ENCODE measurements around the gene PSMD4.
"Not testable (repeated sequence)": the region's sequence is repeated elsewhere in the genome, so short reads cannot be mapped to it uniquely, and the experiment has no call there.

The PSMD4 gene

DNA sequence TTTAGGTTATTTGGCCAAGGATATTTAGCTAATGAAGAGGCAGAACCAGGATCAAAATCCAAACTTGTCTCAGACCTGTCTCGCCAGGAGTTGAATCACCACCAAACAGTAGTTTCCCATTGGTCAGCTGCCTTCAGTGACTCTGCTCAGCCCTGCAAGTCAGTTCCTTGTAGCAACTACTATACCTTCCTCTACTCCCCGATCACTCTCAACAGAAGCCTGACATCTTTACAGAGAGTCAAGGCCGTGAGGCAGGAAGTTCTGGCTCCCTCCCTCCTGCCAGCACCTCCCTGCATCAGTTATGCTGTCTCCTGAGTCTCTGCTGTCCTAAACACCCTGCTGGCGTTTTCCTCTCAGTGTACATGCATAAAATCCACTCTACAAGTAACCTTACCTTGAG lies 13.2 kb downstream of the PSMD4 start:
- no peak for DNase-seq

- no peak for DNase-seq
Measured at GRCh38 chr1:151273924-151274466, 19.5 kb downstream of the PSMD4 start.

DNA sequence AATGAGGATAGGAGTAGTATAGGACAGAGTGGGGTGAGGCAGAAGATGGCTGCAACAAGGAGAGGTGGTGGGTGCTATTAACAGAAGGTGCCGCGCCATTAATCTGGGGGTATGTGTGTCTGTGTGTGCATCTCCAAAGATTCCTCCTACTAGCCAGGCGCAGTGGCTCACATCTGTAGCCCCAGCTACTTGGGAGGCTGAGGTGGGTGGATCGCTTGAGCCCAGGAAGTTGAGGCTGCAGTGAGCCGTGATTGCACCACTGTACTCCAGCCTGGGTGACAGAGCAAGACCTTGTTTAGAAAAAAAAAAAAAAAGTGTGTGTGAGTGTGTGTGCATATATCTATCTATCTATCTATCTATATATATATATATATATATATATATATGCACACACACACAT lies 20.8 kb downstream of the PSMD4 start:
- DNase-seq = not testable (repeated sequence)

- DNase-seq = no peak
Measured at GRCh38 chr1:151277249-151277648, 22.7 kb downstream of the PSMD4 start.

DNA sequence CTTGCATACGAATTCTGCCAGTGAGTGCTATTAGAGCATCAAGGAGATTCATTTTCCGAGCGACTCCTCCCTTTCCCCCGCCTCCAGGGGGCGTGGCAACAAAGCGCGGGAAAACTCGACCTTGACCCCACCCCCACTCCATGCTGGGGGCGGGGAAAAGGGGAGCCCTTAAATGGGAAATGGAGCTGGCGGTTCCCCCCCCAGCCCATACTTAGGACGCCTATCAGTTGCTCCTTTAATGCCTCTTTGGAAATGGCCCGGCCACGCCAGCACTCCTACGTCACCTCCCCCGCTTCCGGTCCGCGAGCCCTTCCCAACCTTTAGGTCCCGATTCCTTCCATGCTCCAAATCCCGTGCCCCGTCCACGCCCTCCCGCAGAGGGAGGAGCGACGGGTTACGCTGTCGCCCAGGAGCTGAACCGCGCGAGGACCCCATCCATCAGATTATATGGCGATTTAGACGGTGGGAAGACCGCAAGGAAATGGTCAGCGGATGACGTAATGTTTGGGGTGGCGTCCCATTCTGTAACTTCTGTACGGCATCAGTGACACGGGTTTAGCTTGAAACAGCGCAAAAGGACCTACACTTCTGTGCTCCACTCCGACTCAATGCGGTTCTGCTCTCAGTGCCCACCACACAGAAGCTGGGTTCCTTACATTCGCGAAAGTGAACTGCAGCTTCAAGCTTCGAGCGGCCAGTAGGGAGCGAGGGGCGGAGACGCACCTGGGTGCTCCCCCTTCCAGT lies 26.9 kb downstream of the PSMD4 start:
- peak; percentile 74 to 98 (median 91) for DNase-seq

DNA sequence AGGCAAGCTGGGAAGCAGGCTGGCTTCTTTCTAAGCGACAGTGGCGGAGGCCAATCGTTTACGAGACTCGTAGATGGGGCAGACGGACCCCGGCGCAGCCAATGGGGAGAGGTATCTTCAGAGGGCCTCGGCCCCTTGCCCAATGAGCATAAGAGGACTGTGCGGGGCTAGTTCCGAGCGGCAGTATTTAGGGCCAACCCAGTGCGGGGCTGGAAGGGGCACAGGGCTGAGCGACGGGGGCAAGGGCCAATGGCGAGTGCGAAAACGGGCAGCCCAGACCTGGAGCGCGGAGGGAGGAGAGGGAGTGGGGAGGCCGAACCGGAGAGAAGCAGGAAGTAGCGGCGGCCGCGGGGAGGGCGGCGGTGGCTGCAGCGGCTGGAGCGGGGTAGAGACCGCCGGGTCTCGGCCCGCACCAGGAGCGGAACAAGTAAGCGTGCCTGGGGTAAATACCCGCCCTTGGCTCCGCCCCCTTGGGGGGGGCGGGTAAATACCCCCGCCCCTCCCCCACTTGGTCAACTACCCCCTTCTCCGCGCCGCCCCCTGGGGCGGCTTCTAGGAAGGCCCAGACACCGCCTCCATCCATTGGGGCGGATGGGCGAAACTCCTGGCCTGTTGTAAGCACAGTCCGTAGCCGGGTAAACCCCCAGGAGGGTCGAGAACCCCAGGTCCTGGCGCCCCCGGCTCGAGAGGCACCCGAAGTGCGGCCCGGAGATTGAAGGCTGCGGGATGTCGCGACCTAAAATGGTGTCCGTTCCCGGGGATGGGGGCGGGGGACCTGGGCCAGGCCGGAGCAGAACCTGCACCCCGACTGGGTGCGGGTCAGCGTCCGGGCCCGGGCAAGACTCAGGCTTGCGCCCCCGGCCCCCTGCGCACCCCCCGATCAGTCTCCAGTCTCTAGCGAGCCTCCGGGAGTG lies 27.7 kb downstream of the PSMD4 start, which contains the start of gene ZNF687:
TSS of gene ZNF687 (plus strand) at position 331 of the 914 bp plus-strand sequence. CDS start 3,993 bp downstream, outside the sequence.
- DNase-seq = peak; percentile 92 to 100 (median 100)

DNA sequence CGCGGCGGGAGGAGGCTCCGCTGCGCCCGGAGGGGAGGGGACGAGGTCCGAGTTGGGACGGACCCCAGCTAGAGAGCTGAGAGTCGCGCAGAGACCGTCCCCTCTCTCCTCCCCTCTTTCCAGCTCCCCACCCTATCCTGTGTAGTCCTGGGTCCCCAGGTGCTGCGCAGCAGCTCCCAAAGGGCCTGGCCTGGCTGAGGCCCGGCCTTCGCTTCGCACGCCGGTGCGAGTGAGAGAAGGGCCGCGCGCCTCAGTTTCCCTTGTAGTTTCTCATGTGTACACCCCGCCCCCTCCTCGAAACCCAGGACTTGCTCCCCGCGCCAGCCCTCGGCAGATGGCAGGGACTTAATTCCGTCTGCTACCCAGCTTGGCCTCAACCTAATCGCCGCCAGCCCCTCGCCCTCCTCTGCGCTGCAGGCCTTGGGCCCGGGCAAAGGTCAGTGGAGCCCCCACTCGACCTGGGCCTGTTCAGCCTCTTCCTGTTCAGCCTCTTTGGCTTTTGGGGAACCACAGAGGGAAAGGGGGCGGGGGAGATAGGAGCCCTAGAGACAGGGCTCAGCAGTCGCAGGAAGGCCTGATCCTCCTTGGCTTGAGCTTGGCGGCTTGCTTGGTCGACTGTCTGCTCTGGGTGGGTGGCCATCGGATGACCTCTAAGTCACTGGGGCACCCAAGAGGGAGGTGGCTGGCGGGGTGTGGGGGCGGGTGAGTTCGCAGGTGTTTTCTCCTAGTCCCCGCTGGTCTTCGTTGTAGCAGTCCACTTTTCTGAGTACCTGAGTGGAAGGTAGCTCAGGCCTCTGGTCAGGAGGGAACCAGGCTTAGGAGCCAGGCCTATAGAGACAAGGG lies 28.6 kb downstream of the PSMD4 start:
- DNase-seq = peak in 16 of 51 donors; percentile 13 to 55 (median 34)

DNA sequence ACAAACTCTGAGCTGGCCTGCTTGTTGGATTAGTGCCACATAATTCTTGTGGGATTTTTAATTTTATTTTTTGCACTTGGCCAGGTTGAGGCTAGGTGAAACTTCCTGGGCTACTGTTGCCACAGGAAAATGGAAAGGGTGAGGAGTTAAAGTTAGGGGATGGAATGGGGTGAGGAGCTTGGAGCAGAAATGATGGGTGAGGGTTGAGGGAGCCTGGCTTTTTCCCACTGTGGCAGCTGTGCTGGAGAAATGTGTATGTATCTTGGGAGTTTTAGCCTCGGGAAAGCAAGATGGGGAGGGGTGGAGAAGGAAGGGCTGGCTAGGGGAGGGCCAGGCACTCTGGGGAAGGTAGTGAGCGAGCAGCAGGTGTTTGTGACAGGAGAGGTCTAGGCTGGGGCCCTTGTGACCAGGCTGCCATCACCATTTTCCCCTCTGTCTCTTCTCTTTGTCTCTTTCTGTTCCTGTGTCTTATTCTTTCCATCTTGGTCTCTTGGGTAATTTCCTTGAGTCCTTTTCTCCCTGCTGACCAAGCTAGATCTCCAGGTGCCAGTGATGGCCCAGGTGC lies 29.6 kb downstream of the PSMD4 start:
- DNase-seq = no peak

DNA sequence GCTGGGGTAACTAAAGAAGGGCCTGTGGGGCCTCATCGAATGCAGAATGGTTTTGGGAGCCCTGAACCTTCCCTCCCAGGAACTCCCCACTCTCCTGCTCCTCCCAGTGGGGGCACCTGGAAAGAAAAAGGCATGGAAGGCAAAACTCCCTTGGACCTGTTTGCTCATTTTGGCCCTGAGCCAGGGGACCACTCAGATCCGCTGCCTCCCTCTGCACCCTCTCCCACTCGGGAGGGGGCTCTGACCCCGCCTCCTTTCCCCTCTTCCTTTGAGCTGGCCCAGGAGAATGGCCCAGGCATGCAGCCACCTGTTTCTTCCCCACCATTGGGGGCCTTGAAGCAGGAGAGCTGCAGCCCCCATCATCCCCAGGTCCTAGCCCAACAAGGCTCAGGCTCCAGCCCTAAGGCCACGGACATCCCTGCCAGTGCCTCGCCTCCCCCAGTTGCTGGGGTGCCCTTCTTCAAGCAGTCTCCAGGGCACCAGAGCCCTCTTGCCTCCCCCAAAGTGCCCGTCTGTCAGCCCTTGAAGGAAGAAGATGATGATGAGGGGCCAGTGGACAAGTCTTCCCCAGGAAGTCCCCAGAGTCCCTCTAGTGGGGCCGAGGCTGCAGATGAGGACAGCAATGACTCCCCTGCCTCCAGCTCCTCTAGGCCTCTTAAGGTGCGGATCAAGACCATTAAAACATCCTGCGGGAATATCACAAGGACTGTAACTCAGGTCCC lies 32.2 kb downstream of the PSMD4 start:
- no peak for DNase-seq

DNA sequence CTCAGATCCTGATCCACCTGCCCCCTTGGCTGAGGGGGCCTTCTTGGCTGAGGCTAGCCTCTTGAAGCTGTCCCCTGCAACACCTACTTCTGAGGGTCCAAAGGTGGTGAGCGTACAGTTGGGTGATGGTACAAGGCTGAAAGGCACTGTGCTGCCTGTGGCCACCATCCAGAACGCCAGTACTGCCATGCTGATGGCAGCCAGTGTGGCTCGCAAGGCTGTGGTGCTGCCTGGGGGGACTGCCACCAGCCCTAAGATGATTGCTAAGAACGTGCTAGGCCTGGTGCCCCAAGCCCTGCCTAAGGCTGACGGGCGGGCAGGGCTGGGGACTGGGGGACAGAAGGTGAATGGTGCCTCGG lies 32.8 kb downstream of the PSMD4 start:
- DNase-seq = no peak

- DNase-seq = no peak
Measured at GRCh38 chr1:151287767-151288500, 33.4 kb downstream of the PSMD4 start.

DNA sequence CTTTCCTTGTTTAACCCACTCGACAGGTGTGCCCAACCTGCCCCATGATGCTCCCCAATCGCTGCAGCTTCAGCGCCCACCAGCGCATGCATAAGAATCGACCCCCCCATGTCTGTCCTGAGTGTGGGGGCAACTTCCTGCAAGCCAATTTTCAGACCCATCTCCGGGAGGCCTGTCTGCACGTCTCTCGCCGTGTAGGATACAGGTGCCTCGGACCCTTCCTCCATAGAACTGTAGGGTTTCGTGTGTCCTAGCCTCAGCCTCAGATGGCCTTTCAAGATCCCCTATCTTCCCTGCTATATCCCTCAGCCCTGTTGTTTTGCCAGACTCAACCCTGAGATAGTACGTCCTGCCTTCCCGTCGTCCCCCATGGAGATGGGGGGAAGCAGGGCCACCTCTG lies 34.0 kb downstream of the PSMD4 start:
- no peak for DNase-seq

DNA sequence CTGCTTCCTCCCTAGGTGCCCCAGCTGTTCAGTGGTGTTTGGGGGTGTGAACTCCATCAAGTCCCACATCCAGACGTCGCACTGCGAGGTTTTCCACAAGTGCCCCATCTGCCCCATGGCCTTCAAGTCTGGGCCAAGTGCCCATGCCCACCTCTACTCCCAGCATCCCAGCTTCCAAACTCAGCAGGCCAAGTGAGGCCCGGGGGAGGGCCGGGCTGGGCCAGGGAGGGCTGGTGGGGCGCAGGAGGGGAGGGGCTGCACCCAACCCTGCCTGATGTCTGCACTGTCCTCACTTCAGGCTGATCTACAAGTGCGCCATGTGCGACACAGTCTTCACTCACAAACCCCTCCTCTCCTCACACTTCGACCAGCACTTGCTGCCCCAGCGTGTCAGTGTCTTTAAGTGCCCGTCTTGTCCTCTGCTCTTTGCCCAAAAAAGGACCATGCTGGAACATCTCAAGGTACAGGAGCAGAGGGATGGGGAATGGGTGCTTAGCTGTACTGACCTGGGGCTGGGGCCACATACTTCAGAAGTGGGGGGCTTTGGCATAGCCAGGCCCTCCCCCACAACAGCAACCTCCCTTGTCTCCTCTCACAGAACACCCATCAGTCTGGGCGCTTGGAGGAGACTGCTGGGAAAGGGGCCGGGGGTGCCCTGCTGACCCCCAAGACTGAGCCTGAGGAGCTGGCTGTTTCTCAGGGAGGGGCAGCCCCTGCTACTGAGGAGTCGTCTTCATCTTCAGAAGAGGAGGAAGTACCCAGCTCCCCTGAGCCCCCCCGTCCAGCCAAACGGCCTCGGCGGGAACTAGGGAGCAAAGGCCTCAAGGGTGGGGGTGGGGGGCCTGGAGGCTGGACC lies 34.8 kb downstream of the PSMD4 start:
- no peak for DNase-seq

DNA sequence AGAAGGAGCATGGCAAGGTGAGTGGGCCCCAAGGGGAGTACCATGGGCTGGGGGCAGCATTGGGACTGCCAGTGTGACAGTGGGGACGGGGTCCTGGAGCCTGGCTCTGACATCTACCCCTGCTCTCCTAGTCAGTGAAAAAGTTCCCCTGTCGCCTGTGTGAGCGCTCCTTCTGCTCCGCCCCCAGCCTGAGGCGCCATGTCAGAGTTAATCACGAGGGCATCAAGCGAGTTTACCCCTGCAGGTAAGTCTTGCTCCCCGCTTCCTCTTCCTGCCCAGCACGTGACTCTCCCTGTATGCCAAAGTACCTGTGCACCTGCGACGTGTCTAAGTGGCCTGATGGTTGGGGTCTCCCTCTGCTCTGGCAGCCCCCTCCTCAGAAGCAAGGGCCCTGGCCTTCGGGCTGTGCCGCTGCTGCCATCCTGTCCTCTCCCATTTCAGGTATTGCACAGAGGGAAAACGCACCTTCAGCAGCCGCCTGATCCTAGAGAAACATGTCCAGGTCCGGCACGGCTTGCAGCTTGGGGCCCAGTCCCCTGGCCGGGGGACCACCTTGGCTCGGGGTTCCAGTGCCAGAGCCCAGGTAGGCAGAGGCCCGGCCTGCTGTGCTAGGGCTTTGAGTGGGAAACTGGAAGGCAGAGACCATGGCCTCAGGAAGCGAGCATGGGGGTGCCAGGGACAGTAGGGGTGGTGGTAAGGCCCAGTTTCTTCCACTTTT lies 35.6 kb downstream of the PSMD4 start:
- DNase-seq = no peak

DNA sequence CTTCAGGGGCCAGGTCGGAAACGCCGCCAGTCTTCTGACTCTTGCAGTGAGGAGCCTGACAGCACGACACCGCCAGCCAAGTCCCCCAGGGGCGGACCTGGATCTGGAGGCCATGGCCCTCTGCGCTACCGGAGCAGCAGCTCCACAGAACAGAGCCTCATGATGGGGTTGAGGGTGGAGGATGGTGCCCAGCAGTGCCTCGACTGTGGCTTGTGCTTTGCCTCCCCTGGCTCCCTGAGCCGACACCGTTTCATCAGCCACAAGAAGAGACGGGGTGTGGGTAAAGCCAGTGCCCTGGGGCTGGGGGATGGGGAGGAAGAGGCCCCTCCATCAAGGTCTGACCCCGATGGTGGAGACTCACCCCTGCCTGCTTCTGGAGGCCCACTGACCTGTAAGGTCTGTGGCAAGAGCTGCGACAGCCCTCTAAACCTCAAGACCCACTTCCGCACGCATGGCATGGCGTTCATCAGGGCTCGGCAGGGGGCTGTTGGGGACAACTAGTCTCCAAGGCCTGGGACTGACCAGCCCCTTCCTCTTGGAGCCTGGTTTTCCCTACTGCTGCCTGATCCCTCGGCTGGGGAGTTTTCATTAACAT lies 36.3 kb downstream of the PSMD4 start:
- DNase-seq = no peak

GRCh38 chr1:151292207-151293030 lies 37.9 kb downstream of the PSMD4 start:
- DNase-seq = no peak

DNA sequence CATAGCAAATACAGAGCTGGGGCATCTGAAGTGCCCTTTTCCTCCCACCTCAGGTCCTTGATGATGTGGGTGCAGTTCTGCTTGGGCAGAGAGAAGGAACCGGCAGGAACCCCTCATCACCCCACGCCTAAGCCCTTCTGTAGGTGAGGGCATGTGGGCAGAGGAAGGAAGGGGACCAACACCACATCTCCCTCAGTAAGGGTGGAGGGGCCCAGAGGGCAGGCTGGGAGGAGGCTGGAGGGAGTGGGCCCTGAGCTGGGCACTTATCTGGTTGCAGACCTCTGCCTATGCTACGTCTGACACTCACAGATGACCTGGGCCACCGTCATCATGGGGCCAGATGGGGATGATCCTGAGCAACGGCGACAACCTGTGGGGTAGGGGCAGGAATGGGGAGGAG lies 38.6 kb downstream of the PSMD4 start:
- no peak for DNase-seq

Data from hypothalamus (tissue), 51 donors.